Measurements from ENCODE around the gene GPSM1.

Gene GPSM1

GRCh38 chr9:136284951-136285350, 42.4 kb upstream of the GPSM1 start:
- Histone ChIP-seq H3K4me3 (ENCODE audit: low read length) (no peak overlapping the region), H3K9ac (ENCODE audit: low read length) (no peak overlapping the region), H3K27me3 (replicated peaks; ENCODE audit: control insufficient read depth, insufficient read depth, low read length) (peaks cover 42% of the 10 kb centered on the region), H3K9me3 (ENCODE audit: control insufficient read depth, low read length) (peaks cover 2% of the 10 kb centered on the region), H3K4me1 (ENCODE audit: control insufficient read depth, insufficient read depth, low read length) (peaks cover 5% of the 10 kb centered on the region), H3K36me3 (ENCODE audit: control insufficient read depth, insufficient read depth, low read length, severe bottlenecking) (no peaks in the 10 kb centered on the region)
- DNase-seq (ENCODE audit: low read depth) = no peak

GRCh38 chr9:136285501-136286358, 41.6 kb upstream of the GPSM1 start:
- peaks cover 40% of the 10 kb centered on the region for H3K27me3 ChIP-seq (replicated peaks; ENCODE audit: control insufficient read depth, insufficient read depth, low read length)
- H3K4me3 ChIP-seq (ENCODE audit: low read length) = no peak overlapping the region
- no peak overlapping the region for H3K9ac ChIP-seq (ENCODE audit: low read length)
- H3K4me1 ChIP-seq (ENCODE audit: control insufficient read depth, insufficient read depth, low read length) = peaks cover 5% of the 10 kb centered on the region
- no peaks in the 10 kb centered on the region for H3K36me3 ChIP-seq (ENCODE audit: control insufficient read depth, insufficient read depth, low read length, severe bottlenecking)
- H3K9me3 ChIP-seq (ENCODE audit: control insufficient read depth, low read length) = no peaks in the 10 kb centered on the region
- DNase-seq (ENCODE audit: low read depth) = no peak

GRCh38 chr9:136286359-136286986, 40.9 kb upstream of the GPSM1 start:
- Histone ChIP-seq H3K27me3 (replicated peaks; ENCODE audit: control insufficient read depth, insufficient read depth, low read length) (peaks cover 40% of the 10 kb centered on the region), H3K4me3 (ENCODE audit: low read length) (no peak overlapping the region), H3K36me3 (ENCODE audit: control insufficient read depth, insufficient read depth, low read length, severe bottlenecking) (no peaks in the 10 kb centered on the region), H3K4me1 (ENCODE audit: control insufficient read depth, insufficient read depth, low read length) (peaks cover 5% of the 10 kb centered on the region), H3K9ac (ENCODE audit: low read length) (no peak overlapping the region), H3K9me3 (ENCODE audit: control insufficient read depth, low read length) (no peaks in the 10 kb centered on the region)
- no peak for DNase-seq (ENCODE audit: low read depth)

GRCh38 chr9:136286987-136287379, 40.4 kb upstream of the GPSM1 start:
- DNase-seq (ENCODE audit: low read depth) = no peak
- Histone ChIP-seq H3K27me3 (replicated peaks; ENCODE audit: control insufficient read depth, insufficient read depth, low read length) (peaks cover 43% of the 10 kb centered on the region), H3K4me1 (ENCODE audit: control insufficient read depth, insufficient read depth, low read length) (peaks cover 5% of the 10 kb centered on the region), H3K4me3 (ENCODE audit: low read length) (no peak overlapping the region), H3K36me3 (ENCODE audit: control insufficient read depth, insufficient read depth, low read length, severe bottlenecking) (no peaks in the 10 kb centered on the region), H3K9ac (ENCODE audit: low read length) (no peak overlapping the region), H3K9me3 (ENCODE audit: control insufficient read depth, low read length) (no peaks in the 10 kb centered on the region)

- H3K36me3 ChIP-seq (ENCODE audit: control insufficient read depth, insufficient read depth, low read length, severe bottlenecking) = no peaks in the 10 kb centered on the region
- no peaks in the 10 kb centered on the region for H3K9me3 ChIP-seq (ENCODE audit: control insufficient read depth, low read length)
- no peak for DNase-seq (ENCODE audit: low read depth)
- H3K4me1 ChIP-seq (ENCODE audit: control insufficient read depth, insufficient read depth, low read length) = peaks cover 4% of the 10 kb centered on the region
- H3K4me3 ChIP-seq (ENCODE audit: low read length) = no peak overlapping the region
- H3K27me3 ChIP-seq (replicated peaks; ENCODE audit: control insufficient read depth, insufficient read depth, low read length) = peaks cover 43% of the 10 kb centered on the region
- H3K9ac ChIP-seq (ENCODE audit: low read length) = no peak overlapping the region
Observed at GRCh38 chr9:136287960-136288753, 39.2 kb upstream of the GPSM1 start.

GRCh38 chr9:136289651-136290507, 37.5 kb upstream of the GPSM1 start:
- Histone ChIP-seq H3K9me3 (ENCODE audit: control insufficient read depth, low read length) (no peaks in the 10 kb centered on the region), H3K36me3 (ENCODE audit: control insufficient read depth, insufficient read depth, low read length, severe bottlenecking) (no peaks in the 10 kb centered on the region), H3K4me3 (ENCODE audit: low read length) (no peak overlapping the region), H3K9ac (ENCODE audit: low read length) (no peak overlapping the region), H3K4me1 (ENCODE audit: control insufficient read depth, insufficient read depth, low read length) (no peaks in the 10 kb centered on the region), H3K27me3 (replicated peaks; ENCODE audit: control insufficient read depth, insufficient read depth, low read length) (peaks cover 43% of the 10 kb centered on the region)
- DNase-seq (ENCODE audit: low read depth) = no peak

- H3K4me1 ChIP-seq (ENCODE audit: control insufficient read depth, insufficient read depth, low read length) = no peaks in the 10 kb centered on the region
- H3K9me3 ChIP-seq (ENCODE audit: control insufficient read depth, low read length) = no peaks in the 10 kb centered on the region
- H3K27me3 ChIP-seq (replicated peaks; ENCODE audit: control insufficient read depth, insufficient read depth, low read length) = peaks cover 43% of the 10 kb centered on the region
- no peak overlapping the region for H3K4me3 ChIP-seq (ENCODE audit: low read length)
- no peaks in the 10 kb centered on the region for H3K36me3 ChIP-seq (ENCODE audit: control insufficient read depth, insufficient read depth, low read length, severe bottlenecking)
- DNase-seq (ENCODE audit: low read depth) = no peak
- no peak overlapping the region for H3K9ac ChIP-seq (ENCODE audit: low read length)
Observed at GRCh38 chr9:136290508-136291000, 36.8 kb upstream of the GPSM1 start.

- H3K9me3 ChIP-seq (ENCODE audit: control insufficient read depth, low read length) = no peaks in the 10 kb centered on the region
- no peak overlapping the region for H3K4me3 ChIP-seq (ENCODE audit: low read length)
- peaks cover 44% of the 10 kb centered on the region for H3K27me3 ChIP-seq (replicated peaks; ENCODE audit: control insufficient read depth, insufficient read depth, low read length)
- no peaks in the 10 kb centered on the region for H3K36me3 ChIP-seq (ENCODE audit: control insufficient read depth, insufficient read depth, low read length, severe bottlenecking)
- H3K9ac ChIP-seq (ENCODE audit: low read length) = no peak overlapping the region
- DNase-seq (ENCODE audit: low read depth) = no peak
- no peaks in the 10 kb centered on the region for H3K4me1 ChIP-seq (ENCODE audit: control insufficient read depth, insufficient read depth, low read length)
Observed at GRCh38 chr9:136291306-136292025, 35.9 kb upstream of the GPSM1 start.

GRCh38 chr9:136292026-136292538, 35.3 kb upstream of the GPSM1 start:
- Histone ChIP-seq H3K9me3 (ENCODE audit: control insufficient read depth, low read length) (no peaks in the 10 kb centered on the region), H3K4me1 (ENCODE audit: control insufficient read depth, insufficient read depth, low read length) (no peaks in the 10 kb centered on the region), H3K9ac (ENCODE audit: low read length) (no peak overlapping the region), H3K4me3 (ENCODE audit: low read length) (no peak overlapping the region), H3K27me3 (replicated peaks; ENCODE audit: control insufficient read depth, insufficient read depth, low read length) (peaks cover 44% of the 10 kb centered on the region), H3K36me3 (ENCODE audit: control insufficient read depth, insufficient read depth, low read length, severe bottlenecking) (no peaks in the 10 kb centered on the region)
- DNase-seq (ENCODE audit: low read depth) = no peak

Data from adipocyte (in vitro differentiated cells).